K562 (cell line): Measurements from ENCODE around the gene ARHGEF7. TPM values are rescaled to one million over a fixed set of nuclear protein-coding genes. Genes with fewer than 3 reads are reported as not detected.

Source experiments
- ARID4B ChIP-seq: sonication (generic); formaldehyde crosslinking; IDR thresholded peaks from 2 replicates; pipeline ENCODE4 v1.8.0; 2022; ENCODE audit warnings: mild to moderate bottlenecking, missing genetic modification reagents
- CREB3L1 ChIP-seq: fragments of 450-650 bp; IDR thresholded peaks from 2 replicates; pipeline ENCODE4 v1.6.1; 2014; ENCODE audit warnings: low read depth, mild to moderate bottlenecking, moderate library complexity, borderline replicate concordance
- CXXC5 ChIP-seq: fragments of 250-450 bp; sonication (Bioruptor Pico); IDR thresholded peaks from 2 replicates; pipeline ENCODE4 v1.8.0; 2022; ENCODE audit warnings: inconsistent platforms, mild to moderate bottlenecking, moderate library complexity
- FOXK2 ChIP-seq, 2 experiments: fragments of 450-650 bp; IDR thresholded peaks in 1 of 2; conservative IDR thresholded peaks in 1 of 2; 2 replicates each; pipeline ENCODE4 v1.6.1; 2016; ENCODE audit warnings: low read depth in 2 of 2, mild to moderate bottlenecking in 1 of 2
- GTF2E2 ChIP-seq: fragments of 200-800 bp; sonication (Bioruptor generic); IDR thresholded peaks from 2 replicates; pipeline ENCODE4 v1.6.1; 2016; ENCODE audit warnings: missing genetic modification characterization, missing compliant biosample characterization
- MGA ChIP-seq: fragments of 450-650 bp; IDR thresholded peaks from 2 replicates; pipeline ENCODE4 v1.6.1; 2016; ENCODE audit warnings: mild to moderate bottlenecking, moderate library complexity
- ZNF511 ChIP-seq: sonication (generic); formaldehyde crosslinking; IDR thresholded peaks from 2 replicates; pipeline ENCODE4 v1.8.0; 2022; ENCODE audit warnings: mild to moderate bottlenecking, missing genetic modification reagents
- ZNF57 ChIP-seq: fragments of 450-650 bp; formaldehyde crosslinking; IDR thresholded peaks from 2 replicates; pipeline ENCODE4 v1.4.0; 2020; ENCODE audit warnings: mild to moderate bottlenecking, moderate library complexity
- polyA plus RNA-seq, 8 experiments: library from polyadenylated mRNA; depleted of rRNA in 4 of 8; stranded (reverse) in 5 of 8; unstranded in 3 of 8; fragments of >200 nt; fragmentation: Nextera tagmentation in 2 of 8; fragmentation: Illumina TruSeq in 1 of 8; extraction: Ambion mirVana in 2 of 8; extraction: Trizol in 1 of 8; gene quantifications; 2 replicates each; pipeline versions ENCODE4 v1.2.1 to v1.2.3, GENCODE V29; 2011 to 2014; ENCODE audit warnings: inconsistent platforms in 1 of 8, missing spikeins in 1 of 8
- total RNA-seq, 7 experiments: library from RNA; depleted of rRNA in 6 of 7; stranded (reverse); fragments of >200 nt in 6 of 7; fragmentation: Illumina TruSeq in 2 of 7; extraction: Trizol in 2 of 7; gene quantifications; 2 replicates each; pipeline versions ENCODE4 v1.2.1 to v1.2.3, GENCODE V29; 2011 to 2021; ENCODE audit warnings: low replicate concordance in 1 of 7

Gene ARHGEF7
- total and polyA plus RNA-seq, 9 of the 15 experiments (the other 6 are each of a cell fraction or from before 2014, with no cell fraction given) = 2.1 to 26.8 (median 17.5) TPM

GRCh38 chr13:111153279-111153976, 38.3 kb downstream of the ARHGEF7 start (continued):
- TF ChIP-seq MGA (0 out of 2 replicates have a peak, but pooled peaks have one; percentile 34), CREB3L1 (peak; percentile 42; the same call in 1 of the 2 replicates), FOXK2 (conservative IDR thresholded peaks at IDR 0.05 in 1 of 2, IDR thresholded peaks at IDR 0.05 in 1 of 2; ENCODE audit: low read depth in 2 of 2) (peak in 1 of 2 experiments; percentile 66; a peak in 2 of 4 replicates), ZNF511 (CRISPR knock-in tag) (peak; percentile 88), ARID4B (CRISPR knock-in tag) (peak; percentile 80), GTF2E2 (tag) (0 out of 2 replicates have a peak, but pooled peaks have one; percentile 16), CXXC5 (CRISPR knock-in tag) (peak; percentile 94), ZNF57 (CRISPR knock-in tag) (no peak)
